HG03045 (cell line): ENCODE results near the gene ZMYND10.

Source experiments
- ATAC-seq: cut with Tn5 transposase; IDR thresholded peaks from one replicate; pipeline ENCODE4 v1.9.1; 2021; ENCODE audit warnings: mild to moderate bottlenecking, moderate library complexity; ENCODE audit not compliant: unreplicated experiment

The ZMYND10 gene

DNA sequence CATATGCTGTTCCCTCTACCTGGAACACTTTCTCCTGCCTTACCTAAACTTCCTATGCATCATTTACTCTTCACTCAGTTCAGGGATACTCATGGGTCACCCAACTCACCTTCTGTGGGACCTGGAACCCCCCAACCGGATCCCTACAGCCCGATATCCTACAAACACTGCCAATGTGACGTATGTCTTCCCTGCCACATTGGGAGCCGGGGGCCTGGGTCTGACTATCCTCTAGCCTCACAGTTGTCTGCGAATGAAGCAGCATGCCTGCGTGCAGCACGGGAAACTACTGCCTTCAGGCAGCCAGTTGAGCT lies 4.6 kb upstream of the ZMYND10 start:
- no peak for ATAC-seq

DNA sequence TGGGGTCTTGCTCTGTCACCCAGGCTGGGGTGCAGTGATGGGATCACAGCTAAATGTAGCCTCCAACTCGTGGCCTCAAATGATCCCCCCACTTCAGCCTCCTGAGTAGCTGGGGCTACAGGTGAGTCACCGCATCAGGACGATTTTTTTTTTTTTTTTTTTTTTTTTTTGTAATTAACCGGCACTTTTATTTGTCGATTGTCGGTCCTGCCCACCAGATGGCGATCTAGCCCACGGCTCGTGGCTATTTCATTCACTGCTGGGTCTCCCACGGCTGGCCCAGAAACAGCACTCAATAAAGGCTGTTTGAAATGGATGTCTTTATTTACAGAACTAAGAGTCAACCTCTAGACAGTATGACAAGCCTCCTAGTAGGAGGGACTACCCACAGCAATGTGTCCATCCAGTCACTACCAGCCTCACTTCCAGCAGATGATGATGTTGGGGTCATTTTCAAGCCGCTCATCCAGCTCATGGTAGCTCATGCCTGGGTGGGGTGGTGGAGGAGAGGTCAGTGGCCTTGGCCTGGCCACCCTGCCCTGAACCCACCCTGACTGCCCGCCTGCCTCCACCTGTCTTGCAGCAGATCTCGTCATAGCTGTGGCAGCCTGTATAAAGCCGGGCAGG lies 1.8 kb upstream of the ZMYND10 start:
- ATAC-seq, result no peak

DNA sequence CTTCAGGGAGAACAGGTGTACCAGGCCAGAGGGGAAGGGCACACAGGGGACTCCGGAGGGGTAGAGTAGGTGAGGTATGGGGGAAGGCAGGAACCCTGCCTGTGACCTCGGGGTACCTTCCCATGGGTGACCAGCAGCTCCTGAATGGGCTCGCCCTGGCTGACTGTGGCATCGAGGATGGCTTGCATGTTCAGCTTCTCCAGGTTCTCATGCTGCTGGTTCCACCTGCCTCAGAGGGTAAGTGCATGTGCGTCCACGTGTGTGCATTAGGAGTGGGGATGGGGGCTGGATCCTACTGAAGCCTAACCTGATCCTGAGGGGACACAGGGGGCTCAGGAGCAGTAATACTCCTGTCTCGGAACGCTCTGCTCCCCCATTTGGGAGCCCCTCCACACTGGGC lies 524 bp downstream of the ZMYND10 start:
- ATAC-seq, result no peak

DNA sequence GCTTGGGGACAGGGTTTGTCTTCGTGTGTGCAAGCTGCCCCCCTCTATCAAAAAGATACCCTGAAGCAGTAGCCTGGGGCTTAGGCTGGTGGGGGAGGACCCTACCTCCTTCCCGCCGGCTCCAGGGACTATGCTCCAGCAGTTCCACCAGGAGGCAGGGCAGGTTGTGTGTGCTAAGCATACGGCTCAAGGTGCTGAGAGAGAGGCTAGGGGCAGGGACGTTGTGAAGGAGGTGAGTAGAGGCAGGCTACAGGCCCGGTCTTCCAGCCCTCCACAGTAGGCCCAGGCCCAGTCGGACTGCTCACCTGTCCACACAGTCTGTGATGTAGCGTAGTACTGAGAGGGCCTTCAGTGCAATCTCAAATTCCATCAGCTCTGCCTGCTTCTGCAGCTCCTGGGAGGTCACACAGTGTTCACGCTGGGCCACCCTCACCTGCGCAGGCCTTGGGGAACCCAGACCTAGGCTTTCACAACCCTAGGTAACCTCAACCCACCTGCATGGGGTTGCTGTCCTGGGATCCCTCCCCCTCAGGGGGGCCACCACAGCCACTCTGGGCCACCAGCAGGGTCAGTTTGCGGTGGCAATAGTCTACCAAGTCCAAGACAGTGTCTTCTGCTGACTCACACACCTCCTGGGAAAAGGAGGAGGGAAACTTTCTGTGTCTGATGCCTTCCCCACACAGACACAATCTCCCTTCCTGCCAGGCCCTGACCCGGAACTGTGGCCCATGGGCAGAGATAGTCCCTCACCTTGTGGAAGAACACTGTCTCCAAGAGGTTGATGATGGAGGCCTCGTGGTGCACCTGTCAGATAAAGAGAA lies 2.5 kb downstream of the ZMYND10 start:
- no peak for ATAC-seq

DNA sequence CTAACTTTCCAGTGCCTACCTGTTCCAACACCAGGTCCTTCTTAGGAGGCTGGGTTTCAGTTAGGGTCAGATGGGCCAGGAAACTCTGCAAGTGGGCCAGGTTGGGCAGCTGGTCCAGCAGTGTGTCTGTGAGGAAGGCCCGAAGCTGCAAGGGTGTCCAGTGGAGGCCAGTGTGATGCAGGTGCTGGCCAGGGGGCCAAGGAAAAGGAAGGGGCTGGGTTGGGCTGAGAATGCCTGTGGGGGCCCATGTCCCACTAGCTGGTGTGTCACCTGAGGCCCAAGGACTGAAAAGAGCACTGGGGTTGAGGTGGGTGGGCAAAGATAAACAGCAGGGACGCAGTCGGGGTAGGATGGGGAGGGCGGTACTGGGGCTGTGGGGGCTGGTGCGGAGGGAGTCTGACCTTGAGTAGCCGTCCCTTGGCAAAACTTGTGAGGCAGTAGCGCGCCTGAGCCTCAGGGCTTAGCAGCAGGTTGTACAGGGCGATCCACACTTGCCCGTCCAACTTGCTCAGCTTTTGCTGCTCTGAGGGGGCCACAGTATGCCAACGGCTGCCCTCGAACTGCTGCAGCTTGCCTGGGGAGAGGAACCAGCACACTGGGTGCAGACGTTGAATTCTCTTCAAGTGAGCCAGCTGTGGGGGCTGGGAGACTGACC lies 3.4 kb downstream of the ZMYND10 start:
- no peak for ATAC-seq

DNA sequence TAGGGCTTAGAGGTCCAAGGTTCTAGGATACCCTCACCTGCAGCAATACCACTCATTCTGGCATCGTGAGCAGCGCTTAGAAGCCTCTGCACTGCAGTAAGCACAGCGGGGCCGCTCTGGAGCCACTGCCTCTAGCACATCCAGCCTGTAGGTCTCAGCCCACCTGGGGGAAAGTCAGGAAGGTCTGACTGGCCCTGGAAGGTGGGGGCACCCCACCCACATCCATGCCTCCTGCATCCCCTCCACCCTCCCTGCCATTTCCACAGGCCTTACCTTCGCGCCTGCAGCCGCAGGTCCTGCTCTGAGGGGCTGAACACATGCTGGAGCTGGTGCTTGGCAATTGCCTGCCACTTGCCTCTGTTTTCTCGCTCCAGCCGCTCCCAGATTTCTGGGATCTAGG lies 4.0 kb downstream of the ZMYND10 start:
- ATAC-seq, result no peak

DNA sequence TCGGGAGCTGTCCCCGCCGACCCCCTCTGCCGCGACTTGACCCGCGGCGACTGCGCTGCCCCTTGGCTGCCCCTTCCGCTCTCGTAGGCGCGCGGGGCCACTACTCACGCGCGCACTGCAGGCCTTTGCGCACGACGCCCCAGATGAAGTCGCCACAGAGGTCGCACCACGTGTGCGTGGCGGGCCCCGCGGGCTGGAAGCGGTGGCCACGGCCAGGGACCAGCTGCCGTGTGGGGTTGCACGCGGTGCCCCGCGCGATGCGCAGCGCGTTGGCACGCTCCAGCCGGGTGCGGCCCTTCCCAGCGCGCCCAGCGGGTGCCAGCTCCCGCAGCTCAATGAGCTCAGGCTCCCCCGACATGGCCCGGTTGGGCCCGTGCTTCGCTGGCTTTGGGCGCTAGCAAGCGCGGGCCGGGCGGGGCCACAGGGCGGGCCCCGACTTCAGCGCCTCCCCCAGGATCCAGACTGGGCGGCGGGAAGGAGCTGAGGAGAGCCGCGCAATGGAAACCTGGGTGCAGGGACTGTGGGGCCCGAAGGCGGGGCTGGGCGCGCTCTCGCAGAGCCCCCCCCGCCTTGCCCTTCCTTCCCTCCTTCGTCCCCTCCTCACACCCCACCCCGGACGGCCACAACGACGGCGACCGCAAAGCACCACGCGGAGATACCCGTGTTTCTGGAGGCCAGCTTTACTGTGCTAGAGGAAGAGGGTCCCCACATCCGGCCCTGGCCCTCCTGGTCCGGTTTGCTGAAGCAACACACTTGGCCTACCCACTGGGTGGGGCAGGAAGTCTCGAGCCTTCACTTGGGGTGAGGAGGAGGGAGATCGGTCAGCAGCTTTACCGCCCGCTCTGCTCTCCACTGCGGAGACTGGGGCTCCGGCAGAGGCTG lies 4.8 kb downstream of the ZMYND10 start, which contains the start of gene RASSF1:
RASSF1 (minus strand) TSS at position 389 of the 882 bp plus-strand sequence; CDS start at position 358, 31 bp downstream.
- no peak for ATAC-seq

DNA sequence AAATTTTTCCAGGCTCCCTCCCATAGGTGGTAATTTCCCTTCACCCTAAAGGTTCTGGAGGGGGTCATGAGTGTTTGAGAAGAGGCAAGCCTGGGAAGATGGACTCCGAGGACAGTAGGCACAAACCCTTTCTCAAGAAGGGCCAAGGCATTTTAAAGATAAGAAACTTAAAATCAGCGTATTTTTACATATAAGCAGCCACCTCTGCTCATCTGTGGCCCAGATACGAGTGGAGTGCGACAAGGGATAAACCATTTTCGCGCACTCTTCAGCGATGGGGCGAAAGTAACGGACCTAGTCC lies 5.4 kb downstream of the ZMYND10 start:
- ATAC-seq, result no peak

DNA sequence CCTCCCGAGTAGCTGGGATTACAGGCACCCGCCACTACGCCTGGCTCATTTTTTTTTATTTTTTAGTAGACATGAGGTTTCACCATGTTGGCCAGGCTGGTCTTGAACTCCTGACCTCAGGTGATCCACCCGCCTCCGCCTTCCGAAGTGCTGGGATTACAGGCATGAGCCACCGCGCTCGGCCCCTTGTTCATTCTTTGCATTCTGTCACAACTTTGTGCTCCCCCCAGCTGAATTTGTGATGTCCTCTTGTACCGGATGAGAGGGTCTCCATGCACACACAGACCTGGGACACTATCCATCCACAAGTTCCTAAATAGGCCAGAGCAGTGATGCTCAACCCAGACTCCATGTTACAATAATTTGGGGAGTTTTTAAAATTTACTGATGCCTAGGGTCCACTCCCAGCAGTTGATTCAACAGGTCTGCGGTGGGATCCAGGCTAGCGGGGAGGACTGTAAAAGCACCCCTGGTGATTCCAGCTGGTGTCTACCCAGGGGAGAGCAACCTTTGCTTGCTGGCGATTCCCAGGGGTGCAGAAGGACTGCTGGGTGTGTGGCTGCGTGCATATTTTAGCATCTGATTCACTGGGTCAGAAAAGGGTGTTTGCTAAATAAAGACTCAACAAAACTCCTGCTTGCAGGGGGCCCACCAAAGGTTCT lies 5.9 kb downstream of the ZMYND10 start:
- no peak for ATAC-seq

DNA sequence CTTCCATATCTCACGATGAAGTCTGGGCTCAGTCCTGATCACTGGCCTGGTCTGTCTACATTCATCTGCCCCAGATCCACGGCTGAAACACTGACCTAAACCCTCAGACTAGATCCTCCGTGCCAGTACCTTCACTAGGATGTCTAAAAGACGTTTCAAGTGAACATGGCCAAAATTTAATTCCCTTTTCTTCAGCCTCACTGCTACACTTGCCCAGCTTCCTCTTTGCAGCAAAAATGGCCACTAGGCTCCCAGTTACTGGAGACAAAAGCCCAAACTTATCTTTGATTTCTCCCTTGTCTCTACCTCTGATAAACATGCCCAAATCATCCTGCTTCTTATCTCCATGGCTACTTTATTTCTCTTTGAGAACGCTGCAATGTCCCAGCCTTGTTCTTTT lies 6.6 kb downstream of the ZMYND10 start:
- ATAC-seq, result no peak

DNA sequence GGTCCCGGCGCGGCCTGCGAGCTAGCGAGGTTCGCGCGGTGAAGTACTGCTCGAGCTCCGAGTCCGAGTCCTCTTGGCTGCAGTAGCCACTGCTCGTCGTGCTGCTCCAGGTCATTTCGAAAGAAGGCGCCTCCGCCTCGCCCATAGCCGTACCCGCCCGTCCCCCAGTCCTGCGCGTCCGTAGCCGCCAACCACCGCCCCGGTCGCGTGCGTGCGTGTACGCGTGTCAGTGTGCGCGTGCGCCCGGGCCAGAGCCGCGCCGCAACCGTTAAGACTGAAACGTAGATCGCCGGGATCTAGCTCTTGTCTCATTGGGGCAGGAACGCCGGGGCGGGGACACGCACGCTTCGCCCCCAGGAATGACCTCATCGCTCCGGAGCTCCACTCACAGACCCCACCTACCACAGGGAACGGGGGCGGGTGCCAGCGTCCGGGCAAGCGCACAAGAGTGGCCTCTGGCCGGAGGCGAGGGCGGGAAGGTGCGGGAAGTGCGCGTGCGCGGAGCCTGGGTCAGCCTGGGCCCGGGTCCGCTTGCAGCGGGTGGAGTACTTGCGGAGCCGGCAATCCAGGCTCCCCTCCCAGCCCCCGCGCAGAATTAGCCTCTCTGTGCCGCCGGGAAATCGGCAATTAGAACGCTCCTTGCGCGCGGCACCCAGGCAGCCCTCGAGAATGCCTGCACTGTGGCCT lies 8.2 kb downstream of the ZMYND10 start:
- ATAC-seq, result peak; percentile 79

DNA sequence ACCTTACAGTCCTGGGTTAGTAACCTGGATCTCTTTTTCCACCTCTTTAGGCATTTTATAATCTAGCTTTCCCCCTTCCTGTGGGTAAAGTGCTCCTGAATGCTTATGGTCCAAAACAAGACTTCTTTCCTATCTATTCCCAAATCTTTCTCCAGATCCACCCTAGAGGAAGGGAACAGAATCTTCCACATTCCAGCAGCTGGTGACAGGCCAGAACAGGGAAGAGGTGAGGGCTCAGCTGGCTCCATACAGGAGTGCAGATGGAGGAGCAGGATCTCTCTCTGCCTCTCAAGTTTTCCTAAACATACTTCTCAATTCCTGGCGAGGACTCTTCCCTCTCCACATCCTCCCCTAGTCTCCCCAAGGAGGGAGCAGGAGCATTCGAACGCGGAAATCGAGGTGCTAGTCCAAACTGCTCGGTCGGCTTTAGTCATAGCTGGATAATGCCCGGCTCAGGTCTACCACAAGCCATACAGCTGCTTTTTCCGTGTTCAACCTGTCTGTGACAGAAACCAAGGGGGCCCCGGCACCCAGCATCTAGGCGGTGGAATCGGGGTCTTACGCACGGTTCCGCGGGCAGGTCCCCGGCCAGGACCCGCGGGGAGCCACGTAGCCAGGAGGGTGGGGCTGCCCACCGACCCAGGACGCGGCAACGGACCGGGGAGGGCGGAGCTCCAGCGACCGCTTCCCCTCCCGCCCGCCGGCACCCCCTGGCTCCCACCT lies 8.9 kb downstream of the ZMYND10 start:
- peak; percentile 40 for ATAC-seq

DNA sequence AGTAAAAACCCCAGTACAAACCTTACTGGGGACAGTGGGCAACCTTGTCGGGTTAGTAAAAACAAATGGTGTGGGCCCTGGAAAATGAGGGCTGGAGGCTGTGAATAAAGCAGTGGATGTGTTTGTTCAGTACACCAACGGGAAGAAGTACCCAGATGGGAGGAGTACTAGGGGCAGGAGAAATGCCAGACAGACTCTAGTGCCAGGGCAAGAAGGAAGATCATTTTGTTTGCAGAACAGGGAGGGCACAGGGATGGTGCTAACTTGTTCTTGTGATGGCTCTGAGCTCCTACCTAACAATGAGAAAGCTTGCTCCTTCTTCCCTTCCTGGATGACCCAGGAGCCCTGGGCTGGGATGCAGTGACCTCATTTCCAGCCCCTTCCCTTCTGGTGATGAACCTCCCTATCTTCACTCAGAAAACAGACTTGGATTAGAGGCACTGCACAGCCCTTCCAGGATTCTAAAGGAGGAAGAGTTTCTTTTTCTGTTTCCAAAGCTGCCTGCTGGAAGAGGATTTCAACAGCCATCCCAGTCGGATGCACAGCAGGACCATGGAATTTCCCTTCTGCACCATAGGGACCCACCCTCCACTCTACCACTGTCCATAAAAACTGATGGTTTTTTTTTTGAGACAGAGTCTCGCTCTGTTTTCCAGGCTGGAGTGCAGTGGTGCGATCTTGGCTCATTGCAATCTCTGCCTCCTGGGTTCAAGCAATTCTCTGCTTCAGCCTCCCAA lies 11.0 kb downstream of the ZMYND10 start:
- ATAC-seq, result no peak

DNA sequence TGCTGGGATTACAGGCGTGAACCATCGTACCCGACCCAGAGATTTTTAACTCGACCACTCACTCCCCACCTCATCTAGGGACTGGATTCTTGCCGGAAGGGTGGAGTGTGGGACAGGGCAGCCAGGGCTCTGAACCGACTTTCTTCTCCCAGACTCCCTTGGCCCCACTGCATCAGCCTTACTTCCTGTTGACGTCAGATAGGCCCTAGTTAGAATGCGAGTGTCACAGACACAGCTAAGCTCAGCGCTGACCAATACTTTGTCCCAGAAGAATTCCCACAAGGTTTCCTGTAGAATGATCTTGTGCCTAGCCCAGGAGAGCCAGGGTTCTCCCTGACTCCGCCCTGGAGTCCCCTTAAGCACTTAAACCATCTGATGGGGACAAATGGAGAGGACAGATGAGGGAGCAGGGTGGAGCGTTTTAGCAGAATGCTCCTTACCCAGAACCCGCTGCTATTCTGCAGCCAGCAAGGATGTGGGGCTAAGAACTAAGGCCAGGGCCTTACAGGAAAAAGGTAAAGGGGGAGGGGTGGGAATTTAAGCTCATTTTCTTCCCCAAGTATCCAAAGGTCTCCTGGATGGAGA lies 11.7 kb downstream of the ZMYND10 start:
- ATAC-seq, result no peak

DNA sequence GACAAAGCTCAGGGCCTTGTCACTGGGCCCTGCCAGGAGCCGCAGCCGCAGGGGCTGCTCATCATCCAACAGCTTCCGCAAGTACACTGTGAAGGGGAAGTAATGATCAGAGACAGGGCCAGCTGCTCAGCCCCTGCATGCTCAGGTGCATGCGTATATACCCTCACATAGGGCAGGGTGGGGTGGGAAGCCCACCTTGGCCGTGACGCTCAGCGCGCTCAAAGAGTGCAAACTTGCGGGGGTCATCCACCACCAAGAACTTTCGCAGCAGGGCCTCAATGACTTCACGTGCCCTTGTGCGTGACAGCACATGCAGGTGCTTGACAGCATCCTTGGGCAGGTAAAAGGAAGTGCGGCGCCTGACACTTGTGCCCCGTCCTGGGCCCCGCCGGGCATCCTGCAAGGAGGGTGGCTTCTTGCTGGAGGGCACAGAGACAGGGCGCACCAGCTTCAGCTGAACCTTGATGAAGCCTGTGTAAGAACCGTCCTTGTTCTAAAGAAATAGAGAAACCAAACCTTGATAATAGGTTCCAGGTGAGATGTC lies 14.1 kb downstream of the ZMYND10 start:
- ATAC-seq, result no peak

DNA sequence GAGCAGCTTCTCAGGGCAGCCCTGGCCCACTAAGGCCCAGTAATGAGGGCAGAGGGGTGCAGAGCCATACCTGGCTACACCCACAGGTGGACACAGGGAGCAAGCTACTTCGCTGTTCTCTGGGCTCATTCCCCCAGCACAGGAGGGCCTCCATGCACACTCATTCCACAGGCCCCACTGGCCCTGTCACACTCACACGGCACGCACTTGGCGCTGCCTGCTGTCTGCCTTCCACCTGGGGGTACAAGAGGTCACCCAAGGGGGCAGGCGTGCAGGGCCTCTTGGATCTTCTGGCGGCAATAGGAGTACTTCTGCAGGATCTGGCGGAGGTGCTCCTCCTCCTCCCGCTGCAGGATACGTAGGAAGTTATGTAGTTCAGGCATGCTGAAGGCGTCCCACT lies 15.2 kb downstream of the ZMYND10 start:
- ATAC-seq, result no peak

DNA sequence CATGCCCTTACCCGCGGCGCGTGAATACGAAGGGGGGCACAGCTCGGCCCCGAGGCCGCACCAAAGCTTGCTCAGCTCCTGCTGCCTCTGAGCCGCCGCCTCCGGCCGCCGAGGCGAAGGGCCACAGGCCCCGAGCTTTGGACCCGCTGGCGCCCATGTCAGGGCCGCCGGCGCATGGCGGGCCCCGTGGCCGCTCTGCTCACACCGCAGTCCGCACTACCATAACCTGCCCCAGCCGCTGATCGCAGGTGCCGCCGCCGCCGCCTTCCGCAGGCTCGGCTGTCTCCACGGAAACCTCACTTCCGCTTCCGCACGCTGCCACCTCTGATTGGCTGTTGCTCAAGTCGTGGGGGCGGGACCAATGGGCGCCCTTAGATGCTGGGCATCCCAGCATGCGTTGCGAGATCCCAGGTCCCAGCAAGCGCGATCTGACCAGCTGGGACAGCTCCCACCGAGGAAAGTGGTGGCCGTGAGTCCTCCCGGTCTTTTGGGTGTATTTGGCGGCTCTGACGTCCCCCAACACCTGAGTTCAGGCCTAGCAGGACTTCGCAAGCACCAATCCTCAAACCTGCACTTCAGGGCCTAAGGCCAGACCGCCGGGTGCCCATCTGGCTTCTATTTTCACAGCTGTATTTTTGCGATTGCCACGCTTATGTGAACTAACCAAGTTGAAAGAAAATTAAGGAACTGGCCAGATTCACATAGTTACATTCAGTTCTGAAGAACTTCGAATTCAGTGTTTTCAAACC lies 17.4 kb downstream of the ZMYND10 start, which contains the start of gene TUSC2:
TUSC2 (minus strand) TSS at position 281 of the 749 bp plus-strand sequence; CDS start at position 157, 124 bp downstream.
- ATAC-seq, result peak; percentile 86
